IPS-18a (cell line): ENCODE data around the gene STK25.
"Not testable (repeated sequence)": the region's sequence is repeated elsewhere in the genome, so short reads cannot be mapped to it uniquely, and the experiment has no call there.

ENCODE experiments used
- H3K27ac ChIP-seq: one replicate; pipeline ENCODE4 v1.5.1; 2013; ENCODE audit warnings: low read length
- H3K27me3 ChIP-seq: one replicate; pipeline ENCODE4 v1.6.1; 2013; ENCODE audit warnings: mild to moderate bottlenecking, low read length; ENCODE audit not compliant: control insufficient read depth, insufficient read depth
- H3K36me3 ChIP-seq: one replicate; pipeline ENCODE4 v1.6.1; 2013; ENCODE audit warnings: low read depth, low read length; ENCODE audit not compliant: control insufficient read depth
- H3K4me1 ChIP-seq: one replicate; pipeline ENCODE4 v1.6.1; 2013; ENCODE audit warnings: low read depth, low read length; ENCODE audit not compliant: control insufficient read depth
- H3K4me3 ChIP-seq: one replicate; pipeline ENCODE4 v1.5.1; 2013; ENCODE audit warnings: low read length
- H3K9ac ChIP-seq: one replicate; pipeline ENCODE4 v1.6.1; 2013; ENCODE audit warnings: mild to moderate bottlenecking, low read length, moderate library complexity
- H3K9me3 ChIP-seq: one replicate; pipeline ENCODE4 v1.6.1; 2013; ENCODE audit warnings: low read depth, low read length; ENCODE audit not compliant: control insufficient read depth

Gene STK25

GRCh38 chr2:241538838-241539615 is 30.6 kb upstream of the STK25 start:
- Histone ChIP-seq H3K27ac (no peak overlapping the region), H3K4me1 (no peaks in the 10 kb centered on the region), H3K9me3 (no peaks in the 10 kb centered on the region), H3K36me3 (no peaks in the 10 kb centered on the region), H3K9ac (no peak overlapping the region), H3K27me3 (peaks cover 34% of the 10 kb centered on the region), H3K4me3 (no peak overlapping the region)

- Histone ChIP-seq H3K4me1 (no peaks in the 10 kb centered on the region), H3K36me3 (no peaks in the 10 kb centered on the region), H3K27me3 (peaks cover 12% of the 10 kb centered on the region), H3K9ac (no peak overlapping the region), H3K27ac (no peak overlapping the region), H3K4me3 (no peak overlapping the region), H3K9me3 (no peaks in the 10 kb centered on the region)
Measured at GRCh38 chr2:241535871-241536655, 27.7 kb upstream of the STK25 start.

- Histone ChIP-seq H3K9me3 (no peaks in the 10 kb centered on the region), H3K9ac (no peak overlapping the region), H3K4me3 (no peak overlapping the region), H3K4me1 (no peaks in the 10 kb centered on the region), H3K27ac (no peak overlapping the region), H3K27me3 (peaks cover 1% of the 10 kb centered on the region), H3K36me3 (no peaks in the 10 kb centered on the region)
Measured at GRCh38 chr2:241534701-241535375, 26.5 kb upstream of the STK25 start.

- Histone ChIP-seq H3K4me1 (no peaks in the 10 kb centered on the region), H3K36me3 (no peaks in the 10 kb centered on the region), H3K9ac (no peak overlapping the region), H3K27me3 (no peaks in the 10 kb centered on the region), H3K9me3 (no peaks in the 10 kb centered on the region), H3K4me3 (no peak overlapping the region), H3K27ac (no peak overlapping the region)
Measured at GRCh38 chr2:241534293-241534692, 25.9 kb upstream of the STK25 start.

- Histone ChIP-seq H3K27ac (no peak overlapping the region), H3K4me3 (no peak overlapping the region), H3K36me3 (no peaks in the 10 kb centered on the region), H3K27me3 (no peaks in the 10 kb centered on the region), H3K9ac (no peak overlapping the region), H3K4me1 (no peaks in the 10 kb centered on the region), H3K9me3 (no peaks in the 10 kb centered on the region)
Measured at GRCh38 chr2:241532733-241533601, 24.6 kb upstream of the STK25 start.

GRCh38 chr2:241532168-241532567 is 23.8 kb upstream of the STK25 start:
- H3K4me3 ChIP-seq: no peak overlapping the region
- H3K27me3 ChIP-seq: no peaks in the 10 kb centered on the region
- H3K36me3 ChIP-seq: no peaks in the 10 kb centered on the region
- no peaks in the 10 kb centered on the region for H3K4me1 ChIP-seq
- H3K9me3 ChIP-seq: no peaks in the 10 kb centered on the region
- H3K27ac ChIP-seq: no peak overlapping the region
- H3K9ac ChIP-seq: no peak overlapping the region

GRCh38 chr2:241531161-241531722 is 22.9 kb upstream of the STK25 start:
- no peak overlapping the region for H3K9ac ChIP-seq
- no peaks in the 10 kb centered on the region for H3K9me3 ChIP-seq
- no peak overlapping the region for H3K27ac ChIP-seq
- no peaks in the 10 kb centered on the region for H3K36me3 ChIP-seq
- no peaks in the 10 kb centered on the region for H3K27me3 ChIP-seq
- no peaks in the 10 kb centered on the region for H3K4me1 ChIP-seq
- no peak overlapping the region for H3K4me3 ChIP-seq

GRCh38 chr2:241530571-241530970 is 22.2 kb upstream of the STK25 start:
- no peak overlapping the region for H3K4me3 ChIP-seq
- no peak overlapping the region for H3K27ac ChIP-seq
- no peaks in the 10 kb centered on the region for H3K36me3 ChIP-seq
- no peaks in the 10 kb centered on the region for H3K9me3 ChIP-seq
- no peaks in the 10 kb centered on the region for H3K4me1 ChIP-seq
- H3K27me3 ChIP-seq: no peaks in the 10 kb centered on the region
- no peak overlapping the region for H3K9ac ChIP-seq

GRCh38 chr2:241525818-241526780 is 17.7 kb upstream of the STK25 start:
- H3K27ac ChIP-seq, H3K36me3 ChIP-seq, H3K9me3 ChIP-seq, H3K27me3 ChIP-seq, H3K9ac ChIP-seq, H3K4me1 ChIP-seq, H3K4me3 ChIP-seq: not testable (repeated sequence)

GRCh38 chr2:241522477-241522876 is 14.1 kb upstream of the STK25 start:
- Histone ChIP-seq H3K27ac (no peak overlapping the region), H3K36me3 (no peaks in the 10 kb centered on the region), H3K27me3 (no peaks in the 10 kb centered on the region), H3K9me3 (no peaks in the 10 kb centered on the region), H3K9ac (no peak overlapping the region), H3K4me3 (no peak overlapping the region), H3K4me1 (no peaks in the 10 kb centered on the region)
